Activated T-cell treated with anti-CD3 and anti-CD28 coated beads, Interleukin-2, amount 50 U/mL, for 4 hours (primary cell): Measurements from ENCODE around the gene SCN9A. TPM values are rescaled to one million over a fixed set of nuclear protein-coding genes. Genes with fewer than 3 reads are reported as not detected.
"Not testable (repeated sequence)": the region's sequence is repeated elsewhere in the genome, so short reads cannot be mapped to it uniquely, and the experiment has no call there.

Experiments used
- ATAC-seq, 2 donors: fragments of 200-7000 bp; cut with Tn5 transposase; one replicate each; pipeline ENCODE4 v1.10.0; 2021
- DNase-seq: peaks from one replicate; pipeline ENCODE4 v3.0.0-alpha.2; 2020
- H3K27me3 Mint-ChIP-seq: one replicate; pipeline ENCODE4 v1.8.0; 2021; ENCODE audit warnings: low read depth, mixed read lengths
- H3K36me3 Mint-ChIP-seq: one replicate; pipeline ENCODE4 v1.8.0; 2022; ENCODE audit warnings: mixed read lengths; ENCODE audit not compliant: insufficient read depth
- H3K4me1 Mint-ChIP-seq: one replicate; pipeline ENCODE4 v1.8.0; 2021; ENCODE audit warnings: low read depth, mixed read lengths
- H3K4me3 Mint-ChIP-seq: one replicate; pipeline ENCODE4 v1.8.0; 2021; ENCODE audit warnings: mild to moderate bottlenecking, moderate library complexity, mixed read lengths
- H3K9me3 Mint-ChIP-seq: one replicate; pipeline ENCODE4 v1.8.0; 2021; ENCODE audit warnings: mixed read lengths
- total RNA-seq, 3 donors: library from RNA; stranded (reverse); gene quantifications; one replicate each; pipeline ENCODE4 v1.2.1, GENCODE V29; 2021

Gene SCN9A
- under 1 TPM in 1 of 3 donors, not detected in 2; 0.13 TPM for total RNA-seq

DNA sequence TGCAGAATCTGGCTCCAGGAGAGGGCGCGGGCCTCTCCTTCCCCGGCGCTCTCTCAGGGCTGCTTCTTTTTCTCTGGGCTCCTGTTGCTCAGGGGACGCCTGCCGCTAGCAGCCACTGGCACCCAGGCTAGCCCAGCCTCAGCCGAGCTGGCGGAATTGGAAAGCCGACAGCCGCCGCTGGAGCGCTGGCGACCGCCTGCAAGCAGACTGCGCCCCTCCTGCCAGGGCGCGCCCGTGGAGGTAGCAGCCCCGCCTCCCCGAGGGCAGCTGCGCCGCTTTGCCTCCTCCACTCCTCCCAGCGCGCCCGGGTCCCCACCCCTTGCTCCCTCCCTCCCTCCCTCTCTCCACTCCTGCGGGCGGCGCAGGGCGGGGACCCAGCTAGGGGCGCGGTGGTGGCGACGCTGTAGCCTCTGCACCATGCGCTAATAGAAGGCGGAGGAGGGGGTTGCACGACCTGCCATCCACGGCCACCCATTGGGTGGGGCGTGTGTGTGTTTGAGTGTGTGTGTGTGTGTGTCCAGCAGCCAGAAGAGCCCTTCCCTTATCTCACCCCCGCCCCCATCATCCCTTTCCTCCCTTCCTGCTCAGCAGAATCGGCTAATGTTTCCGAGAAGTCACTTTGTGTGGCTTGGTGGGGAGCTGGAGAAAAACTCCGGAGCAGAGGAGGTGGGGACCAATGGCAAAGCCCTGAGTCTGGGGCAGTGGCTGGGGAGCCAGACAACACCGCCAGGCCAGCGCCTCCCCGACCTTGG lies at the start of gene SCN9A:
Gene SCN9A (minus strand): TSS at position 209 of the 752 bp plus-strand sequence. CDS start 64,188 bp downstream, outside the sequence.
- Mint-ChIP-seq H3K4me3 (peak within 1 kb of the TSS; percentile 10), H3K36me3 (no peaks in the 10 kb centered on the region)
- peak; percentile 8 for DNase-seq

DNA sequence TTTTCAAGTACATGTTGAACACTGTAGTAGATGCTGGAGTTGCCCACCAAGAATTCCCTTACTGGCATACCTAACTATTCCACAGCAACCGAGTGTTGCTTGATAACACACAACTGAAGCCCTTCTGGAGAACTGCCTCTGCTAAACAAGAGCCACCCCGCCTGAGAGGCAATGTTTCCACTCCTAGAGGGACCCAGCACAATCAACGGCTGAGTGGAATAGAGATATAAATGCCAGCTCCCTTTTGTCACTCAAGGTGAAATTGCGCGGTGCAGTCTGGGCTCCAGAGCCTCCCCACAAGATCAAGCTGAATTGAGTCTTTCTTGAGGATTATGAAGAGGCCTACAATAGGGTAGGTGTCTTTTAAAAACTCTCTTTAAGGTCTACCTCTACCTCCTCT lies 49.1 kb upstream of the SCN9A start:
- Mint-ChIP-seq H3K36me3 (no peaks in the 10 kb centered on the region), H3K4me1 (no peaks in the 10 kb centered on the region), H3K4me3 (no peak overlapping the region), H3K27me3 (no peaks in the 10 kb centered on the region), H3K9me3 (no peaks in the 10 kb centered on the region)
- ATAC-seq = no peak
- no peak for DNase-seq

More for the DNA sequence above, at the start of gene SCN9A:
- peak; percentile 81 to 83 for ATAC-seq
- Mint-ChIP-seq H3K4me1 (peaks cover 4% of the 10 kb centered on the region), H3K9me3 (no peaks in the 10 kb centered on the region), H3K27me3 (peaks cover 20% of the 10 kb centered on the region)

DNA sequence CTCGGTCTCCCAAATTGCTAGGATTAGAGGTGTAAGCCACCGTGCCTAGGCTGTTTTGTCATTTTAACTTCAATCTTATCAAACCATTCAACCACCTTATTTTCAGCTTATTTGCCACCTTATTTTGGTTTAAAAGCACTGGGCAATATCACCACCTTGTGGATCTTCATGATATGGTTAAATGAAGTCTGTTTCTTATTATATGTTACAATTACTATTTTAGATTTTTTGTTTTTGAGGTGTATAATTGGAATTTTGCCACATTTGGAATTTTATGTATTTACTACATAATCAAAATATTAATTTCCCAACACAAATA lies 43.8 kb upstream of the SCN9A start:
- DNase-seq (no peak), ATAC-seq (no peak)
- Mint-ChIP-seq H3K27me3 (no peaks in the 10 kb centered on the region), H3K9me3 (peaks cover 3% of the 10 kb centered on the region), H3K4me3 (no peak overlapping the region), H3K36me3 (no peaks in the 10 kb centered on the region), H3K4me1 (no peaks in the 10 kb centered on the region)

DNA sequence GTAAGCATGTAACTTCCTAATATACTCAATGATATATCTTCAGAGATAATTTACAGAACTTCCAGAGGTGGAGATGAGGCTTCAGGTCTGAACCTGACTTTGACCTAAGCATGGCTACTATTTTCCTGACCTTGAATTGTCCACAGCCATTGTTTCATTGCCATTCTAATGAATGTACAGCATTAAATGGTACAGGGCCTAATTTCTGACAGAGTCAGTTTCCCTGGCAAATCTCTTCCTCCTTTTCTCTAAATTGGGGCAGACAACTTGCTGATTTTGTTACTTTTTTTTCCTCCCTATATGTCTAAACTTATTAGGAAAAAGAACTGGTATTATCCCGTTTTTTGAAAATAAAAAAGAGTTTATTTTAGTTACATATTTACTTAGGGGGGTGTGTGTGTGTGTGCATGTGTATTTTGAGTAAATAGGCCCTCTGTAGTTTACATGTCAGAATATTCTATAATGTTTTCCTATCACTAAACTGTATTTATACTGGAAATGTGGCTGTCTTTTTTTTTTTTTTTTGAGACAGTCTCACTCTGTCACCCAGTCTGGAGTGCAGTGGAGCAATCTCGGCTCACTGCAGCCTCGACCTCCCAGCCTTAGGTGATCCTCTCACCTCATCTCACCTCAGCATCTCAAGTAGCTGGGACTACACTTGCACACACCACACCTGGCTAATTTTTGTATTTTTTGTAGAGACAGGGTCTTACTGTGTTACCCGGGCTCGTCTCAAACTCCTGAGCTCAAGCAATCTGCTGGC lies 43.3 kb upstream of the SCN9A start:
- Mint-ChIP-seq H3K36me3 (no peaks in the 10 kb centered on the region), H3K9me3 (peaks cover 3% of the 10 kb centered on the region), H3K4me1 (no peaks in the 10 kb centered on the region), H3K4me3 (no peak overlapping the region), H3K27me3 (no peaks in the 10 kb centered on the region)
- ATAC-seq = no peak
- no peak for DNase-seq

DNA sequence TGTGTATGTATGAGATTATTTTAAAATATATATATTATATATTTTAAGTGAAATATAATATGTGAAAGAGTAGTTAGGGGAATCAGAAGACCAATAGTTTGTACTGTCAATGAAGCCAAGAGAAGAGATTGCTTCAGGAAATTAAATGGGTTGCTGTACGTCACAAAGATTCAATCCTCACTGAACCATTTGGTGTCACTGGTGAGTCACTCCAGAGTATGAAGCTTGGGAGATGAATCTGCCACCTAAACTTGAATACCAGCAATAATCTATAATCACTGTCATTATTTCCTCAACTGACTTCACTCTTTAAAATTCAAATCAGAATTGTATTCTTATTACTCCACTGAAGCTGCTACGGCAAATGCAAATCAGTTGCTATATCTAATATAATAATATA lies 41.9 kb upstream of the SCN9A start:
- no peaks in the 10 kb centered on the region for H3K36me3 Mint-ChIP-seq
- peaks cover 3% of the 10 kb centered on the region for H3K9me3 Mint-ChIP-seq
- ATAC-seq = no peak
- H3K27me3 Mint-ChIP-seq = no peaks in the 10 kb centered on the region
- no peak for DNase-seq
- no peaks in the 10 kb centered on the region for H3K4me1 Mint-ChIP-seq
- H3K4me3 Mint-ChIP-seq = no peak overlapping the region

GRCh38 chr2:166413255-166413654 lies 37.5 kb upstream of the SCN9A start:
- no peaks in the 10 kb centered on the region for H3K4me1 Mint-ChIP-seq

GRCh38 chr2:166411473-166412230 lies 35.9 kb upstream of the SCN9A start:
- Mint-ChIP-seq H3K9me3 (no peaks in the 10 kb centered on the region), H3K4me1 (no peaks in the 10 kb centered on the region), H3K36me3 (no peaks in the 10 kb centered on the region), H3K4me3 (no peak overlapping the region), H3K27me3 (no peaks in the 10 kb centered on the region)
- DNase-seq (no peak), ATAC-seq (no peak)

More at GRCh38 chr2:166413255-166413654, 37.5 kb upstream of the SCN9A start:
- no peak for DNase-seq
- H3K4me3 Mint-ChIP-seq = no peak overlapping the region
- no peak for ATAC-seq
- H3K36me3 Mint-ChIP-seq = no peaks in the 10 kb centered on the region
- H3K9me3 Mint-ChIP-seq = peaks cover under 1% of the 10 kb centered on the region
- no peaks in the 10 kb centered on the region for H3K27me3 Mint-ChIP-seq

DNA sequence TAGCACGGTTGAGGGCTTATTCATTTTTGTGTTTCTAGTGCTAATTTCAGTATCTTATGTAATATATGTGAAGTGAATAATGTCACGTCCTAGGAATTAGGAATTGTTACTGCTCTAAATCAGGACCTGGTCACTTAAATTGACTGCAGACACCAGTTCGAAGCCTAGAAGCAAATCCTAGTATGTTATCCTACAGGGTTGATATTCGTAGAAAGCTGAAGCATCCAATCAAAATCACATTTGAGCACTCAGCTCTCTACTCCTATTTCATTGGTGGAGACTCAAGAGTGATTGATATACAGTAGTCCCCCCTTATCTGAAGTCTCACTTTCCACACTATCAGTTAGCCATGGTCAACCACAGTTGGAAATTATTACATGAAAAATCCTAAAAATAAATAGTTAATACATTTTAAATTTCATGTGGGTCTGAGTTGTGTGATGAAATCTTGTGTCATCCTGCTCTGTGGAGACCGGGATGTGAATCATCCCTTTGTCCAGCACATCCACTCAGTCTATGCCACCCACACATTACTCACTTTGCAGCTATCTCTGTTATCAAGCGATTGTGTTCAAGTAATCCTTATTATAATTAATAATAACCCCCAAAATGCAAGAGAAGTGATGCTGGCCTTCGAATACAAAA lies 35.2 kb upstream of the SCN9A start:
- Mint-ChIP-seq H3K9me3 (no peaks in the 10 kb centered on the region), H3K4me1 (no peaks in the 10 kb centered on the region), H3K27me3 (no peaks in the 10 kb centered on the region), H3K36me3 (no peaks in the 10 kb centered on the region), H3K4me3 (no peak overlapping the region)
- ATAC-seq = no peak
- no peak for DNase-seq

GRCh38 chr2:166407746-166408145 lies 32.0 kb upstream of the SCN9A start:
- H3K36me3 Mint-ChIP-seq, H3K4me1 Mint-ChIP-seq, DNase-seq, H3K4me3 Mint-ChIP-seq, H3K27me3 Mint-ChIP-seq, ATAC-seq, H3K9me3 Mint-ChIP-seq: not testable (repeated sequence)

DNA sequence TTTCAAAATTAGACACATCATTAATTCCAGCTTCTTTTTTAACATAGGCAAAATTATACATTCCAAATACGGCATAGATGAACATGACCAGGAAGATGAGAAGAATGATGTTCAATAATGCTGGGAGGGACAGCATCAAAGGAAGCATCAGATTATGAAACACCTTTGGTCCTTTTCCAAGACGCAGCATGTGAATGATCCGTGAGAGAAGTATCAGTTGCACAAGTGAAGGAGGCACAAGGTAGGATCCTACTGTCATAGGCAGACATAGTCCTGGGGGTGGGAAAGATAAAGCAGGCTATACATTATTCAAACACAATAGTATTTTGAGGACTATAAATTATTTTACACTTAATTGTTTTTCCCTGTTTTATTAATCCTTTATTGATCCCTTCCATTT lies 30.6 kb upstream of the SCN9A start:
- H3K4me1 Mint-ChIP-seq = no peaks in the 10 kb centered on the region
- ATAC-seq (no peak), DNase-seq (no peak)
- H3K4me3 Mint-ChIP-seq = no peak overlapping the region
- no peaks in the 10 kb centered on the region for H3K36me3 Mint-ChIP-seq
- no peaks in the 10 kb centered on the region for H3K27me3 Mint-ChIP-seq
- no peaks in the 10 kb centered on the region for H3K9me3 Mint-ChIP-seq

DNA sequence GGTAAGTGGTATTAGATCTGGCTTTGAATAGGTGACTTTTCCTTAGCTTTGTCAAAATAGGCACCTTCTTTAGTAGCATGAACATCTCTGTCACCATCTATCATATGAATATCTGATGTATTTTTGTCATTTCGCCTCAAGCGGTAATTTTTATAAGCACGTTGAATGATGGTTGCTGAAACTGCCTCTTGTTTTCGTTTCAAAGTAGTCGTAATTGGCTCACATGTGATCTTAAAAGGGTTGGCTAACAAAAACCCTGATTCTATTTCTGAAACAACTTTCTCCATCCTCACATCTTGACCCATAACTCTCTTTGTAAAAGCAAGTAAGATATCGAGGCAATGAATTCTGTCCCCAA lies 29.8 kb upstream of the SCN9A start:
- H3K9me3 Mint-ChIP-seq = no peaks in the 10 kb centered on the region
- H3K27me3 Mint-ChIP-seq = no peaks in the 10 kb centered on the region

GRCh38 chr2:166404831-166405568 lies 29.3 kb upstream of the SCN9A start:
- Mint-ChIP-seq H3K36me3 (no peaks in the 10 kb centered on the region), H3K9me3 (no peaks in the 10 kb centered on the region), H3K27me3 (no peaks in the 10 kb centered on the region), H3K4me3 (no peak overlapping the region), H3K4me1 (no peaks in the 10 kb centered on the region)
- DNase-seq (no peak), ATAC-seq (no peak)

More for the DNA sequence above, 29.8 kb upstream of the SCN9A start:
- DNase-seq (no peak), ATAC-seq (no peak)
- Mint-ChIP-seq H3K4me1 (no peaks in the 10 kb centered on the region), H3K36me3 (no peaks in the 10 kb centered on the region), H3K4me3 (no peak overlapping the region)

DNA sequence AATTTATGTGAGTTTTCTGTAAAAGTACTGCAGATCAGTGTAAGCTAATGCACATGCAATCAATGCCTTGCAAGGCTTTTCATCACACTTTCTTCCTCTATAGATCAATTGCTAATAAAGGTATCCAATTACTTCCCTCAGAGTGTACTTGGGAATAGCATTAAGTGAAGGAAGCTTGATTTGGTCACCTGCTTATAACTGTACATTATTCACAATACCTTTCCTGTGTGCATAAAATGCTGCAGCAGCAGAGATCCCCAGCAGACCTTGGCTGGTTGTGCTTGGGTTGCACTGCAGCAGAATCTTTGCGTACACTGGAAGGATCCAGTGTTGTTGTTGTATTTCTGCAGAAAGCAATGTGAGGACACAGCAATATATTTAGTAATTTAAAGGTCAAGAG lies 18.5 kb upstream of the SCN9A start:
- Mint-ChIP-seq H3K36me3 (no peaks in the 10 kb centered on the region), H3K4me3 (no peak overlapping the region), H3K27me3 (no peaks in the 10 kb centered on the region), H3K9me3 (peaks cover 5% of the 10 kb centered on the region), H3K4me1 (no peaks in the 10 kb centered on the region)
- no peak for ATAC-seq
- no peak for DNase-seq

GRCh38 chr2:166393008-166393407 lies 17.3 kb upstream of the SCN9A start:
- Mint-ChIP-seq H3K4me3 (no peak overlapping the region), H3K9me3 (peaks cover 5% of the 10 kb centered on the region), H3K4me1 (no peaks in the 10 kb centered on the region), H3K36me3 (no peaks in the 10 kb centered on the region), H3K27me3 (no peaks in the 10 kb centered on the region)
- ATAC-seq (no peak), DNase-seq (no peak)
